Vagina (tissue), 2 donors: ENCODE results near the gene CATSPER3.

Experiments used
- POLR2A ChIP-seq, 2 donors: fragments of 450-650 bp; IDR thresholded peaks; one replicate each; pipeline ENCODE4 v1.6.1; 2017; ENCODE audit warnings: antibody characterized with exemption in 2 of 2, mild to moderate bottlenecking in 2 of 2, moderate library complexity in 2 of 2
- POLR2AphosphoS5 ChIP-seq, 2 donors: sonication (generic); formaldehyde crosslinking; IDR thresholded peaks; one replicate each; pipeline ENCODE4 v1.9.0; 2017; ENCODE audit warnings: antibody characterized with exemption in 2 of 2, mild to moderate bottlenecking in 2 of 2, low read depth in 1 of 2; ENCODE audit not compliant: insufficient read depth in 1 of 2
- TF ChIP-seq, protein P1 (sequence below), 3 experiments: fragments of 450-650 bp in 2 of 3; fragments of 200-600 bp in 1 of 3; sonication (generic) in 1 of 3; IDR thresholded peaks; one replicate each; pipeline ENCODE4 v1.5.1; 2017 to 2019; ENCODE audit warnings: antibody characterized with exemption in 3 of 3, mild to moderate bottlenecking in 2 of 3, moderate library complexity in 2 of 3

DNA sequence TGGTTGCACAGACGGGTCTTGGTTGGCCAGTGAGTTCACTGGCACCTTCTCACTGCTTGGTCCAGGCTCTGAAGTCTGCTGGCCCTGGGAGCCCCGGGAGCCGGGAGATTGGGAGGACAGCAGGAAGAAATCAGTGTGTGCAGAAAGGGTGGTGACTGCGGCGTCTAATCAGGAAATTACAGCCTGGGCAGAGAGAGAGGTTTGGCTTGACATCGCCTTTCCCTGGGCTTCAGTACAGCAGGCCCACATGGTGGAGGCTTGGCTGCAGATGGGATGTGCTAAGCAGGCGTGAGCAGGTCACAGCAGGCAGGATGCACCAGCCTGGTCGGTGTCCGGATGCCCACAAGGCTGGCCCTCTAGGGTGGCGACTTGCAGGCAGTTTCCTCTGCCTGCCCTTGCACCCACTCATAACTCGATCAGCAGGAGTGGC is 49.2 kb downstream of the CATSPER3 start:
- no peak for TF ChIP-seq POLR2A (IDR thresholded peaks at IDR 0.05)
- TF ChIP-seq, protein P1, sequence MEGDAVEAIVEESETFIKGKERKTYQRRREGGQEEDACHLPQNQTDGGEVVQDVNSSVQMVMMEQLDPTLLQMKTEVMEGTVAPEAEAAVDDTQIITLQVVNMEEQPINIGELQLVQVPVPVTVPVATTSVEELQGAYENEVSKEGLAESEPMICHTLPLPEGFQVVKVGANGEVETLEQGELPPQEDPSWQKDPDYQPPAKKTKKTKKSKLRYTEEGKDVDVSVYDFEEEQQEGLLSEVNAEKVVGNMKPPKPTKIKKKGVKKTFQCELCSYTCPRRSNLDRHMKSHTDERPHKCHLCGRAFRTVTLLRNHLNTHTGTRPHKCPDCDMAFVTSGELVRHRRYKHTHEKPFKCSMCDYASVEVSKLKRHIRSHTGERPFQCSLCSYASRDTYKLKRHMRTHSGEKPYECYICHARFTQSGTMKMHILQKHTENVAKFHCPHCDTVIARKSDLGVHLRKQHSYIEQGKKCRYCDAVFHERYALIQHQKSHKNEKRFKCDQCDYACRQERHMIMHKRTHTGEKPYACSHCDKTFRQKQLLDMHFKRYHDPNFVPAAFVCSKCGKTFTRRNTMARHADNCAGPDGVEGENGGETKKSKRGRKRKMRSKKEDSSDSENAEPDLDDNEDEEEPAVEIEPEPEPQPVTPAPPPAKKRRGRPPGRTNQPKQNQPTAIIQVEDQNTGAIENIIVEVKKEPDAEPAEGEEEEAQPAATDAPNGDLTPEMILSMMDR (IDR thresholded peaks at IDR 0.05): no peak
- TF ChIP-seq POLR2AphosphoS5 (IDR thresholded peaks at IDR 0.05; ENCODE audit: insufficient read depth in 1 of 2, low read depth in 1 of 2): no peak
